Measurements from ENCODE around the gene ZFR. TPM values are rescaled to one million over a fixed set of nuclear protein-coding genes. Genes with fewer than 3 reads are reported as not detected.

Gene ZFR
- total and polyA plus RNA-seq, 8 donors = 21.8 to 110 (median 48.5) TPM

DNA sequence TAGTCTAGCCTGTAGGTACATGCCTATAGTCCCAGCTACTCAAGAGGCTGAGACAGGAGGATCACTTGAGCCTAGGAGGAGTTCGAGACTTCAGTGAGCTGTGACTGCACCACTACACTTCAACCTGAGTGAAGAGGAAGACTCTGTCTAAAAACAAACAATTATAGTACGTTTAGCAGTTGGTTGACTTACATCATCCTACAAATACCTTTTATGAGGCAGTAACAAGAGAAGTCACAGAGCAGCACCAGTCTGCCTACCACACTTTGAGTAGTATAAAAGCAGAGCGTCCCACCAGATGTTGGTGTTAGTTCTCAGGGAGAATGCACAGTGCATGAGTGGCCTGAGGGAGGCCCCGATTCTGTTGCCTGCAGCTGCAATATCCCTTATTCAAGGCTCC lies 16.1 kb downstream of the ZFR start:
- TF ChIP-seq POLR2A (IDR thresholded peaks at IDR 0.05) = no peak
- TF ChIP-seq POLR2AphosphoS5 (IDR thresholded peaks at IDR 0.05) = no peak
- TF ChIP-seq CTCF (IDR thresholded peaks at IDR 0.05) = no peak
- no peak for TF ChIP-seq EP300 (IDR thresholded peaks at IDR 0.05)
- peaks cover 0 to 28% (median 22%) of the 10 kb centered on the region in 4 donors for H3K36me3 ChIP-seq
- peaks cover 0 to 9% (median 8%) of the 10 kb centered on the region in 4 donors for H3K9me3 ChIP-seq
- H3K27me3 ChIP-seq = no peaks in the 10 kb centered on the region
- H3K4me3 ChIP-seq = no peak overlapping the region
- WGBS, 5 donors = 77 to 86% (median 79%) methylated on average over 4 of the region's 4 CpGs
- no peak overlapping the region for H3K27ac ChIP-seq
- intact Hi-C loops (cut with DNase I; ENCODE audit: low total_unique reads) = no loop called here
- no peak for DNase-seq
- H3K4me1 ChIP-seq = peaks cover 0 to 41% (median 17%) of the 10 kb centered on the region in 4 donors

DNA sequence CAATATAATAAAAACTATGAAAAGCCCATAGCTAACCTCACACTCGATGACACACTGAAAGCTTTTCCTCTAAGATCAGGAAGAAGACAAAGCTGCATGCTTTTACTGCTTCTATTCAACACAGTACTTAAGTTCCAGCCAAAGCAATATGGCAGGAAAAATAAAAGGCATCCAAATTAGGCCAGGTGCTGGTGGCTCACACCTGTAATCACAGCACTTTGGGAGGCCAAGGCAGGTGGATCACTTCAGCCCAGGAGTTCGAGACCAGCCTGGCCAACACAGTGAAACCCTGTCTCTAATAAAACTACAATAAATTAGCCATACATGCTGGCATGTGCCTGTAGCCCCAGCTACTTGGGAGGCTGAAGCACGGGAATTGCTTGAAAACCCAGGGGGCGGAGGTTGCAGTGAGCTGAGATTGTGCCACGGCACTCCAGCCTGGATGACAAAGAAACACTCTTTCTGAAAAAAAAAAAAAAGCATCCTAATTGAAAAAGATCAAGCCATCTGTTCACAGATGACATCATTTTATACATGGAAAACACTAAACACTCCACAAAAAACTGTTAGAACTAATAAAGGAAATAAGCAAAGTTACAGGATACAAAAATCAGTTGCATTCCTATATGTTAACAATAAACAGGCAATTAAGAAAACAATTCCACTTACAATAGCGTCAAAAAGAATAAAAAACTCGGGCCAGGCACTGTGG lies 17.9 kb downstream of the ZFR start:
- Histone ChIP-seq H3K9me3 (peaks cover 0 to 9% (median 8%) of the 10 kb centered on the region in 4 donors), H3K27me3 (no peaks in the 10 kb centered on the region), H3K4me3 (no peak overlapping the region), H3K27ac (no peak overlapping the region), H3K36me3 (peaks cover 0 to 28% (median 24%) of the 10 kb centered on the region in 4 donors), H3K4me1 (peaks cover 3 to 48% (median 23%) of the 10 kb centered on the region in 4 donors)
- 90 to 98% (median 97%) methylated on average over 7 of the region's 7 CpGs for WGBS, 5 donors
- intact Hi-C loops (cut with DNase I; ENCODE audit: low total_unique reads) = no loop called here
- no peak for TF ChIP-seq POLR2A (IDR thresholded peaks at IDR 0.05)
- no peak for TF ChIP-seq POLR2AphosphoS5 (IDR thresholded peaks at IDR 0.05)
- no peak for TF ChIP-seq EP300 (IDR thresholded peaks at IDR 0.05)
- TF ChIP-seq CTCF (IDR thresholded peaks at IDR 0.05) = no peak
- no peak for DNase-seq

GRCh38 chr5:32422697-32423096 lies 21.8 kb downstream of the ZFR start:
- Histone ChIP-seq H3K27me3 (no peaks in the 10 kb centered on the region), H3K27ac (no peak overlapping the region), H3K4me3 (no peak overlapping the region), H3K9me3 (peaks cover 0 to 9% (median 8%) of the 10 kb centered on the region in 4 donors), H3K4me1 (peaks cover 11 to 50% (median 32%) of the 10 kb centered on the region in 4 donors), H3K36me3 (peaks cover 7 to 34% (median 28%) of the 10 kb centered on the region in 4 donors)
- 92 to 99% (median 95%) methylated on average over 4 of the region's 4 CpGs for WGBS, 5 donors
- no peak for TF ChIP-seq EP300 (IDR thresholded peaks at IDR 0.05)
- TF ChIP-seq POLR2A (IDR thresholded peaks at IDR 0.05) = no peak
- no peak for TF ChIP-seq CTCF (IDR thresholded peaks at IDR 0.05)
- TF ChIP-seq POLR2AphosphoS5 (IDR thresholded peaks at IDR 0.05) = no peak
- no peak for DNase-seq
- intact Hi-C loops (cut with DNase I; ENCODE audit: low total_unique reads) = no loop called here

DNA sequence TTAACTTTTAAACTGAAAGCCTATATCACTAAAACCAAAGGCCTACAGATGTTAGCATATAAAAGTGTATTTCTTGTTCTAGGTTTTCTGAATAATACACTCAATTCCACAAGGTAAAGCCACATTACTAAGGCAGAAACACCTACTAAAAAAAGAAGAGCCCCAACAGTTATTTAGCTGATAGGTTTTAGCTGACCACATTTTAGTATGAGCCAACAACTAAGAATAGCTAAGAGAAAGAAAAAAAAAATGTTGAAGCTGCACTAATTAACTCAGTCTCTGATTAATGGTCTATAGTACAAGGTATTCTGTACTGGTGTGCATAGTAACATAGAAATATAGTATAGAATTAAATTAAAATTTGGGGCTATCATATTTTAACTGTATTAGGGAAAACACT lies 23.5 kb downstream of the ZFR start:
- no peak for TF ChIP-seq CTCF (IDR thresholded peaks at IDR 0.05)
- TF ChIP-seq POLR2AphosphoS5 (IDR thresholded peaks at IDR 0.05) = no peak
- TF ChIP-seq EP300 (IDR thresholded peaks at IDR 0.05) = no peak
- no peak for TF ChIP-seq POLR2A (IDR thresholded peaks at IDR 0.05)
- intact Hi-C loops (cut with DNase I; ENCODE audit: low total_unique reads) = no loop called here
- H3K36me3 ChIP-seq = peaks cover 7 to 40% (median 33%) of the 10 kb centered on the region in 4 donors
- H3K27me3 ChIP-seq = no peaks in the 10 kb centered on the region
- no peak overlapping the region for H3K27ac ChIP-seq
- H3K4me1 ChIP-seq = peaks cover 11 to 50% (median 32%) of the 10 kb centered on the region in 4 donors
- H3K9me3 ChIP-seq = no peaks in the 10 kb centered on the region
- no peak for DNase-seq
- no peak overlapping the region for H3K4me3 ChIP-seq

Measured in stomach (tissue), 9 donors.